Measurements from ENCODE around the gene RALGAPA2. TPM values are rescaled to one million over a fixed set of nuclear protein-coding genes. Genes with fewer than 3 reads are reported as not detected.
A peak's percentile ranks its signal among the peaks of the same experiment; 100 is the strongest.

RALGAPA2 gene
- total RNA-seq, 1 donor from 2014 or later = 18.0 TPM

- Mint-ChIP-seq H3K27me3 (ENCODE audit: insufficient read depth) (no peaks in the 10 kb centered on the region), H3K36me3 (ENCODE audit: low read depth) (peaks cover 6% of the 10 kb centered on the region), H3K4me1 (ENCODE audit: low read depth) (peaks cover 27% of the 10 kb centered on the region), H3K27ac (no peak overlapping the region), H3K9me3 (no peaks in the 10 kb centered on the region), H3K4me3 (no peak overlapping the region)
- intact Hi-C loops (cut with micrococcal nuclease) = no loop called here
- DNase-seq (ENCODE audit: low spot score) = no peak
Measured at GRCh38 chr20:20442466-20442865, 270.0 kb downstream of the RALGAPA2 start.

- intact Hi-C loops (cut with micrococcal nuclease) = no loop called here
- Mint-ChIP-seq H3K4me1 (ENCODE audit: low read depth) (peaks cover 22% of the 10 kb centered on the region), H3K9me3 (no peaks in the 10 kb centered on the region), H3K36me3 (ENCODE audit: low read depth) (peaks cover 6% of the 10 kb centered on the region), H3K27ac (no peak overlapping the region), H3K4me3 (no peak overlapping the region), H3K27me3 (ENCODE audit: insufficient read depth) (no peaks in the 10 kb centered on the region)
- DNase-seq (ENCODE audit: low spot score) = no peak
Measured at GRCh38 chr20:20440886-20441658, 271.4 kb downstream of the RALGAPA2 start.

- peaks cover 6% of the 10 kb centered on the region for H3K36me3 Mint-ChIP-seq (ENCODE audit: low read depth)
- DNase-seq (ENCODE audit: low spot score) = no peak
- H3K9me3 Mint-ChIP-seq = no peaks in the 10 kb centered on the region
- H3K27ac Mint-ChIP-seq = no peak overlapping the region
- no peak overlapping the region for H3K4me3 Mint-ChIP-seq
- H3K27me3 Mint-ChIP-seq (ENCODE audit: insufficient read depth) = no peaks in the 10 kb centered on the region
- H3K4me1 Mint-ChIP-seq (ENCODE audit: low read depth) = peaks cover 21% of the 10 kb centered on the region
- intact Hi-C loops (cut with micrococcal nuclease) = no loop called here
Measured at GRCh38 chr20:20440481-20440880, 272.0 kb downstream of the RALGAPA2 start.

- Mint-ChIP-seq H3K36me3 (ENCODE audit: low read depth) (peaks cover 6% of the 10 kb centered on the region), H3K4me1 (ENCODE audit: low read depth) (peaks cover 21% of the 10 kb centered on the region), H3K27ac (no peak overlapping the region), H3K4me3 (no peak overlapping the region), H3K9me3 (no peaks in the 10 kb centered on the region), H3K27me3 (ENCODE audit: insufficient read depth) (no peaks in the 10 kb centered on the region)
- intact Hi-C loops (cut with micrococcal nuclease) = no loop called here
- DNase-seq (ENCODE audit: low spot score) = no peak
Measured at GRCh38 chr20:20439602-20440190, 272.7 kb downstream of the RALGAPA2 start.

GRCh38 chr20:20437314-20437713, 275.1 kb downstream of the RALGAPA2 start:
- H3K27me3 Mint-ChIP-seq (ENCODE audit: insufficient read depth) = no peaks in the 10 kb centered on the region
- no peak overlapping the region for H3K4me3 Mint-ChIP-seq
- no peaks in the 10 kb centered on the region for H3K9me3 Mint-ChIP-seq
- peaks cover 17% of the 10 kb centered on the region for H3K4me1 Mint-ChIP-seq (ENCODE audit: low read depth)
- H3K36me3 Mint-ChIP-seq (ENCODE audit: low read depth) = peaks cover 6% of the 10 kb centered on the region
- no peak for DNase-seq (ENCODE audit: low spot score)
- intact Hi-C loops (cut with micrococcal nuclease) = no loop called here
- H3K27ac Mint-ChIP-seq = no peak overlapping the region

GRCh38 chr20:20436689-20437088, 275.8 kb downstream of the RALGAPA2 start:
- no peak for DNase-seq (ENCODE audit: low spot score)
- Mint-ChIP-seq H3K27ac (no peak overlapping the region), H3K4me3 (no peak overlapping the region), H3K36me3 (ENCODE audit: low read depth) (peaks cover 6% of the 10 kb centered on the region), H3K4me1 (ENCODE audit: low read depth) (peaks cover 12% of the 10 kb centered on the region), H3K9me3 (no peaks in the 10 kb centered on the region), H3K27me3 (ENCODE audit: insufficient read depth) (no peaks in the 10 kb centered on the region)
- intact Hi-C loops (cut with micrococcal nuclease) = no loop called here

GRCh38 chr20:20435453-20435852, 277.0 kb downstream of the RALGAPA2 start:
- Mint-ChIP-seq H3K4me1 (ENCODE audit: low read depth) (no peaks in the 10 kb centered on the region), H3K36me3 (ENCODE audit: low read depth) (no peaks in the 10 kb centered on the region), H3K27me3 (ENCODE audit: insufficient read depth) (no peaks in the 10 kb centered on the region), H3K9me3 (no peaks in the 10 kb centered on the region), H3K4me3 (no peak overlapping the region), H3K27ac (no peak overlapping the region)
- intact Hi-C loops (cut with micrococcal nuclease) = no loop called here
- no peak for DNase-seq (ENCODE audit: low spot score)

GRCh38 chr20:20432618-20433286, 279.7 kb downstream of the RALGAPA2 start:
- intact Hi-C loops (cut with micrococcal nuclease) = no loop called here
- Mint-ChIP-seq H3K36me3 (ENCODE audit: low read depth) (no peaks in the 10 kb centered on the region), H3K27ac (no peak overlapping the region), H3K4me3 (no peak overlapping the region), H3K4me1 (ENCODE audit: low read depth) (peaks cover 11% of the 10 kb centered on the region), H3K9me3 (no peaks in the 10 kb centered on the region), H3K27me3 (ENCODE audit: insufficient read depth) (no peaks in the 10 kb centered on the region)
- no peak for DNase-seq (ENCODE audit: low spot score)

- Mint-ChIP-seq H3K9me3 (no peaks in the 10 kb centered on the region), H3K36me3 (ENCODE audit: low read depth) (peaks cover 2% of the 10 kb centered on the region), H3K27ac (no peak overlapping the region), H3K27me3 (ENCODE audit: insufficient read depth) (no peaks in the 10 kb centered on the region), H3K4me3 (no peak overlapping the region), H3K4me1 (ENCODE audit: low read depth) (peaks cover 35% of the 10 kb centered on the region)
- DNase-seq (ENCODE audit: low spot score) = no peak
- intact Hi-C loops (cut with micrococcal nuclease) = no loop called here
Measured at GRCh38 chr20:20430066-20430465, 282.4 kb downstream of the RALGAPA2 start.

- intact Hi-C loops (cut with micrococcal nuclease) = no loop called here
- H3K27ac Mint-ChIP-seq = no peak overlapping the region
- peaks cover 2% of the 10 kb centered on the region for H3K36me3 Mint-ChIP-seq (ENCODE audit: low read depth)
- no peaks in the 10 kb centered on the region for H3K9me3 Mint-ChIP-seq
- no peaks in the 10 kb centered on the region for H3K27me3 Mint-ChIP-seq (ENCODE audit: insufficient read depth)
- DNase-seq (ENCODE audit: low spot score) = no peak
- H3K4me3 Mint-ChIP-seq = no peak overlapping the region
- H3K4me1 Mint-ChIP-seq (ENCODE audit: low read depth) = peaks cover 35% of the 10 kb centered on the region
Measured at GRCh38 chr20:20428067-20428466, 284.4 kb downstream of the RALGAPA2 start.

- Mint-ChIP-seq H3K4me1 (ENCODE audit: low read depth) (peaks cover 35% of the 10 kb centered on the region), H3K27ac (peak overlapping the region; percentile 61), H3K9me3 (no peaks in the 10 kb centered on the region), H3K4me3 (no peak overlapping the region), H3K36me3 (ENCODE audit: low read depth) (peaks cover 9% of the 10 kb centered on the region), H3K27me3 (ENCODE audit: insufficient read depth) (no peaks in the 10 kb centered on the region)
- DNase-seq (ENCODE audit: low spot score) = no peak
- intact Hi-C loops (cut with micrococcal nuclease) = loop anchor here (2.0 kb wide), 1 partner anchor 15 kb away; no protein-coding TSS in a partner anchor
Measured at GRCh38 chr20:20427227-20427864, 285.1 kb downstream of the RALGAPA2 start.

- H3K4me3 Mint-ChIP-seq = no peak overlapping the region
- H3K4me1 Mint-ChIP-seq (ENCODE audit: low read depth) = peaks cover 35% of the 10 kb centered on the region
Measured at GRCh38 chr20:20426655-20426907, 285.9 kb downstream of the RALGAPA2 start.

More at GRCh38 chr20:20426655-20426907, 285.9 kb downstream of the RALGAPA2 start:
- Mint-ChIP-seq H3K9me3 (no peaks in the 10 kb centered on the region), H3K27me3 (ENCODE audit: insufficient read depth) (no peaks in the 10 kb centered on the region), H3K27ac (peak overlapping the region; percentile 55), H3K36me3 (ENCODE audit: low read depth) (peaks cover 9% of the 10 kb centered on the region)
- intact Hi-C loops (cut with micrococcal nuclease) = loop anchor here (1.0 to 2.0 kb wide), 2 partner anchors 14 to 65 kb away; no protein-coding TSS in a partner anchor
- no peak for DNase-seq (ENCODE audit: low spot score)
